ENCODE data around the gene ARHGEF16. TPM values are rescaled to one million over a fixed set of nuclear protein-coding genes. Genes with fewer than 3 reads are reported as not detected.

Gene ARHGEF16
- polyA plus RNA-seq, 1 experiment, result not detected

- H3K27ac ChIP-seq (ENCODE audit: low read depth, low read length), result no peak overlapping the region
- H3K27me3 ChIP-seq (ENCODE audit: control insufficient read depth, insufficient read depth, low read length), result peaks cover 29% of the 10 kb centered on the region
- POLR2A ChIA-PET, result no interaction called here
- no peak for TF ChIP-seq CTCF (IDR thresholded peaks at IDR 0.05; ENCODE audit: low read depth, low read length)
- no peak for DNase-seq (ENCODE audit: low read depth, low spot score)
- no peaks in the 10 kb centered on the region; the same call in 1 of the 2 replicates for H3K9me3 ChIP-seq (ENCODE audit: control insufficient read depth, insufficient read depth, low read length)
- H3K4me3 ChIP-seq (ENCODE audit: low read depth, low read length), result no peak overlapping the region
- CTCF ChIA-PET, result no interaction called here
Observed at GRCh38 chr1:3455670-3456448, 1.4 kb downstream of the ARHGEF16 start.

DNA sequence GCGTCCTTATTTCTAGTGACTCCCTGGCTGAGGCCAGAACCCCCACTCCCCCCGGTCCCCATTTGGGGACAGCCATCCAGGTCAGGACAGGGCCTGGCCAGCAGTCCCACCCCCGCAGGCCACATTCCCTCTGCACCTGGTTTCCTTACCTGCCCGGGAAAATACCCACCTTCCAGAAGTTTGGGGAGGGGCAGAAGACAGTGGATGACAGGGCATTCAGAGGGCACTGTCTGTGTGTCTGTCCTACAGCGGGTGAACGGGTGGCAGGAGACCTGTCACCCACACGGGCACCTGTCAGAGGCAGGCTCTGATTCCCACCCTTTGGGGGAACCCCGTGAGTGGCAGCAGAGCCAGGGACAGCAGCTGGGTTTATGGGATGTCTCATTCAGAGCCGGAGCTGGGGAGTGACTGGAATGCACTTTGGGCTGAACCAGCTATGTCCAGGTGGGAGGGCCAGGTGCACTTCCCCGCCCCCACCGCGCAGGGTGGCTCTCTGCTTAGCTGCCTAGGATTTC, 2.0 kb downstream of the ARHGEF16 start:
- DNase-seq (ENCODE audit: low read depth, low spot score), result no peak
- H3K27ac ChIP-seq (ENCODE audit: low read depth, low read length), result no peak overlapping the region
- peaks cover 29% of the 10 kb centered on the region for H3K27me3 ChIP-seq (ENCODE audit: control insufficient read depth, insufficient read depth, low read length)
- CTCF ChIA-PET, result no interaction called here
- no peak for TF ChIP-seq CTCF (IDR thresholded peaks at IDR 0.05; ENCODE audit: low read depth, low read length)
- H3K9me3 ChIP-seq (ENCODE audit: control insufficient read depth, insufficient read depth, low read length), result no peaks in the 10 kb centered on the region; the same call in 1 of the 2 replicates
- POLR2A ChIA-PET, result no interaction called here
- no peak overlapping the region for H3K4me3 ChIP-seq (ENCODE audit: low read depth, low read length)

GRCh38 chr1:3456964-3457909, 2.8 kb downstream of the ARHGEF16 start:
- POLR2A ChIA-PET, result no interaction called here
- Histone ChIP-seq H3K9me3 (ENCODE audit: control insufficient read depth, insufficient read depth, low read length) (no peaks in the 10 kb centered on the region; the same call in 1 of the 2 replicates), H3K27ac (ENCODE audit: low read depth, low read length) (no peak overlapping the region), H3K4me3 (ENCODE audit: low read depth, low read length) (no peak overlapping the region), H3K27me3 (ENCODE audit: control insufficient read depth, insufficient read depth, low read length) (peaks cover 29% of the 10 kb centered on the region)
- DNase-seq (ENCODE audit: low read depth, low spot score), result no peak
- CTCF ChIA-PET, result no interaction called here
- no peak for TF ChIP-seq CTCF (IDR thresholded peaks at IDR 0.05; ENCODE audit: low read depth, low read length)

DNA sequence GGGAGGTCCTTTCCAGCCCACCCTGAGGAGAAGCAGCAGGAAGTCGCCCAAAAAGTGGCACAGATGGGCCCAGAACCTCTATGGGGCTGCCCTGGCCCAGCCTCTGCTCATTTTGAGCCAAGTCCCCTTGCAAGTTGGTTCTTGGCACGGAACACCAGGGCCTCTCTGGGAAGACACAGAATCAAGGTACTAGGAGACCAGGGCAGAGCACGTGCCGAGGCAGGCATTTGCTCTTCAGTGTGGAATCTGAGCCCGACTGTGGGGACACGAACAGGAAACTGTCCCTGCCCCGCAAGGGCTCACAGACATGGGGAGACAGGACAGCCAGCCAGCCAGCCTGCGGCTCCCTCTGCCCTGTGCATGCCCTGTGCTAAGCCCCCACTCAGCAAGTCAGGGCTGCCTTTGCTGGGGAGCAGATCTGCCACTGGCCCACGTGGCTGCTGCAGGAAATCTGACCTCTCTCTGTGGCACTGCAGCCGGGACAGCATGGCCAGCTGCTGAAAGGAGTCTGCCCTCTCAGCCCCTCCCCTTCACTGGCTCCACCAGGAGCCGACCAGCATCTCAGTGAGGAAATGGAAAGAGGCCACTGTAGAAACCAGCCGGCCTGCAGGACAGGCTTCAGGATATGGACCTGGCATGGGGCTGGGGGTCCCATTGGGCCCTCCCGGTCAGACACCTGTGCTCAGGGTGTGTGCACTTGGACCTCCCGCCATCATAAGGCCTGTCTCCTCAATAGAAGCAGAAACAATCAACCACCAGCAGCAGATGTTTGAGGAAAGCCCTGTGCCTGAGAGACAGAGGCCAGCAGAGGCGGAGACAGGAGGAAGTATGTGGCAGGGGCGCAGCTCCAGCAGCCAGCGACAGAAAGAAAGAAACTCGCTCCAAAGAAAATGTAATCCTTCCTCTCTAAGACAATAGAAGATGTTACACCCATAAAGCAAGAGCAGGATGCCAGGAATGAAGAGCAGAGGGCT, 3.7 kb downstream of the ARHGEF16 start:
- Histone ChIP-seq H3K4me3 (ENCODE audit: low read depth, low read length) (no peak overlapping the region), H3K9me3 (ENCODE audit: control insufficient read depth, insufficient read depth, low read length) (no peaks in the 10 kb centered on the region; the same call in 1 of the 2 replicates), H3K27ac (ENCODE audit: low read depth, low read length) (no peak overlapping the region), H3K27me3 (ENCODE audit: control insufficient read depth, insufficient read depth, low read length) (peaks cover 29% of the 10 kb centered on the region)
- POLR2A ChIA-PET, result no interaction called here
- DNase-seq (ENCODE audit: low read depth, low spot score), result no peak
- CTCF ChIA-PET, result interaction anchor here (1.6 kb wide), 1 partner anchor 14 kb away, joined by 4 read pairs; no protein-coding TSS in a partner anchor
- no peak for TF ChIP-seq CTCF (IDR thresholded peaks at IDR 0.05; ENCODE audit: low read depth, low read length)
